DMS79 treated with DMSO at 0.1 percent for 48 hours (cell line): ENCODE measurements around the gene HOXD11.

Experiments
- DNase-seq: peaks from one replicate; lab custom pipeline; 2025; lab: John Stamatoyannopoulos, UW

HOXD11 gene

DNA sequence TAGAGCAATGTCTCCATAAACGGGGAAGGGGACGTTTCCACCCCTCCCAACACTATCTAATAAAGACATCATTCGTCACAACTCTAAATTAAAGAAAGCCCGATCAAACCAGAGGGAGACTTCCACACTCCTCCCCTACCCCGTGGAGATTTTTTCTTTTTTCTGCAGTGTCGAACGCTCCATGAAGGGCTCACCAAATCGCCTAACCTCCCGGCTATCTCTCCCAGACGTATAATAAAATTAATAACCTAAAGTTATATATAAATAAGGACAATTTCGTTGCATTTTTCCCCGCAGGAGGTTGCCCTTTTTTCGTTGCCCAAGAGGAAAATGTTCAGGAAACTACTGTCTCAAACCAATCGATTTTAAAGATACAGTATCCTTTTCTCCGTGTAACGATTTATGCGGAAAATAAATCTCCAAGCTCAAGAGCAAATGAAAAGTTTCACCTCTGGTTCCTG, 25.7 kb upstream of the HOXD11 start:
- DNase-seq, result no peak

DNA sequence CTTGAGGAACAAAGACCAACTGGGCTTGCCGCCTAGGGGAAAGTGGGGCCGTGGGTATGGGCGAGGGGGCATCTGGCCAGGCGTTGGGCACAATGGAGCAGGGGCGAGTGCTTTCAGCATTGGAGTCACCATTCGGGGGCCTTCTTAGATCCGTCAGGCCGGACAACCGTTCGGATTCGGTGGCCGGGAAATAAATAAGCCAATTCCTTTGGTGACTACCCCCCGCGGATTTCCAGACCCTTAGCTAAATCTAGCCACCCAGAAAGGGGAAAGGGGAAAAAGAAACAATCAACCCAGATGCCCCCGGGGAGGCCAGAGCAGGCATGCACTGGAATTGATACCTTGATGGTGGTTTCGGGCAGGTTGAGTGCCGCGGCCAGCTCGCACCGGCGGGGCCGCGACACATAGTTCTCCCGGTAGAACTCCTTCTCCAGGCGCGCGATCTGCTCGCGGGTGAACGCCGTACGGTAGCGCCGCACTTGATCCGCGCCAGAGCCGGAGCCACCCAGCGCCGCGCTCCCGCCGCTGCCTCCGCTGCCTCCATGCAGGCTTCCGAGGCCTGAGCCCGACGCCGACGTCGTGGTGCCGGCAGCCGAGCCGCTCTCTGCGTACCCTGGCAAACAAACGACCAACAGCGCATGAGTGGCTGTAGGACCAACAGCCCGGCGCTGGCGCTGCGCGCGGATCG, 25.1 kb upstream of the HOXD11 start:
- no peak for DNase-seq

DNA sequence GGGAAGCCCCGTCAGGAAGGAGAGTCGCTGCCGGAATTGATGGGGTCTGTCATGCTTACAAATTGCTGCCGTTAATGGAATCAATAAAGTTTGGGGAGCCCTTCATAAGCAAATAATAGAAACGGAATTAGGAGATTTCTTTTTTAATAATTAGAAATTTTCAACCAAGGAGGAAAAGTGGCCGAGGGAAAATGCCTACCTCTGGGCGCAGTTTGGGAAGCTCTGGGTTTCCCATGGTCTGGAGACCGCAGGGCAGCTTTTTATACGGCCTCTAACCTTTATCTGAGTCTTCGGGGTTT, 24.6 kb upstream of the HOXD11 start:
- DNase-seq, result no peak

DNA sequence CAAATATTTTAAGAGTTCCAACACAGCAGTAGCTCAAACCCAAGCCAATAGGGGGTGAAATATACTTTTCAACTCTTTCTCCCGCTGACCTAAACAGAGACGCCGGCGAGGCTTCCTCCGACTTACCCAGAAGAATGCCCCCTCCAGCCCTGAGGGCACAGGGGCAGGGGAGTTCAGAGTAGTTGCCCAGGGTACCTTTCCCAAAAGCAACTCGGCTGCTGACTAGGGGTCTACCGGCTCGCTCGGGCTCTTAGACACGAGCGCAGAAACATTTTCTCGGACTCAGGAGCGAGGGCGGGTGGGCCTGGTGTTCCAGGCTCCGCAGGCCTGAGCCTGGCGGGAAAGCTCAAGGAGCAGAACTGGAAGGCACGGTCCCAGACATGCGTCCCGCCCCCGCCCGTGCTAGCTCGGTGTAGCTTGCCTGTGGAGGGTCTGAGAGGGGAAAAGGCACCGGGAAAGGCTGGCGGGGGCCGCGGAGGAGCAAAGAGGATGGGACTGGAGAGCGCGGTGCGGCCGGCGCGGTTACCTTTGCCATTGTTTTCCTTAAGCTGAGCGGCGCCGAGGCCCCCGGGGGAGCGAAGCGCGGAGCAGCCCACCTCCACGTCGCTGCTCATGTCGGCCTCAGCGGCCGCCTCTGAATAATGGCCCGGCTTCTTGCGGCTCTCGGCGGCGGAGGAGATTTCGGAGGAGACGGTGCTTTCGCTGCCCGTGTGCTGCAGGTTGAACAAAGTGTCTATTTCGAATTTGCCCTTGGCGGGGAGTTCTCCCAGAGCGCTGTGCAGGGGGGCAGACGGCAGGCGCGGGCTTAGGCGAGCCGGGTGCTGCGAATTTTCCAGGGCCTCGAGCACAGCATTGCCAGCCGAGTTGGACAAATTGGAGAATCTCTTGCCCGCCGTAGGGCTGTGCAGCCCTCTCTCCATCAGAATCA, 24.0 kb upstream of the HOXD11 start:
- no peak for DNase-seq

DNA sequence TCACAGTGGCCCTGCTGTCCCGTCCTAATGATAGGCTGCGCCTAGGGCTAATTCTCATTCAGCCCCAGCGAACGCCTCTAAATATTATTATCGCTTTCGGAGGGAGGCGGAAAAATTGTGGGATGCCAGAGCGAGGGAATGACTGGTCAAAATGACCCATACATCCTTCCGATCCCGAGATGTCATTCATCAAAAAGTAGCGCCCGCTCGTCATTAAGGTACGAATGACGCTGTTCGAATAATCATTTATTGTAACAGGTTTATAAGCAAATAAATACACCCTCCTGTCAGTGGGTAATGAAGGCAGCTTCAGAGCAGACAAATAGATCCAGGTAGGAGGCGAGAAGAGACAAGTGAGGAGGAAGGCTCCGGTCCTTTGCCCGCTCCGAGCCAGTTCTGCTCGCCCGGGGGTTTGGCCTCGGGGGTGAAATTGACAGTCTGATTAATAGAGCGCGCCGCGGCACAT, 23.3 kb upstream of the HOXD11 start, which contains the start of gene EVX2:
Gene EVX2 (minus strand): TSS at position 167 of the 466 bp plus-strand sequence. CDS start 186 bp downstream, outside the sequence.
- peak; percentile 63 for DNase-seq

DNA sequence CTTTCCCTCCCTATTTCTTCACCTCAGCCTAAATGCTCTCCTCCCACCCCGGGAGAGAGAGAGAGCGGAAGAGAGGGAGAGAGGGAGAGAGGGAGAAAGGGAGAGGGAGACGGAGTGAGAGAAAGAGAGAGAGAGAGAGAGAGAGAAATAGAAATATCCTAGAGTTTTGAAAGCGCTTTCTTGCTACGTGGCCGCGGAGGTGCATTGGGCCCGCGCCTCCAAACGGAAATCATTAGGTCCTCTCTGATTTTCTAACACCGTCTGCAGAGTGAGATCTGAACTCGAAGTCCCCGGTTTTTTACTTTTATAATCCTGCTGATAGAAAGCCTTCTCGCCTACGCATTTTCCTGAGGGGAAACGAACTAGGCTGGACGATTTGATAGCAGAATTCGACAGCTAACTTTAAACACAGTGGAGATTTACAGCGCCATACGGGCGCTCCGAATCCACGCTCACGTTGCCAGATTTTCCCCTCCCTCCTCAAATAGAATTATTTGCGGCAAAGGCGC, 22.4 kb upstream of the HOXD11 start:
- DNase-seq, result no peak

DNA sequence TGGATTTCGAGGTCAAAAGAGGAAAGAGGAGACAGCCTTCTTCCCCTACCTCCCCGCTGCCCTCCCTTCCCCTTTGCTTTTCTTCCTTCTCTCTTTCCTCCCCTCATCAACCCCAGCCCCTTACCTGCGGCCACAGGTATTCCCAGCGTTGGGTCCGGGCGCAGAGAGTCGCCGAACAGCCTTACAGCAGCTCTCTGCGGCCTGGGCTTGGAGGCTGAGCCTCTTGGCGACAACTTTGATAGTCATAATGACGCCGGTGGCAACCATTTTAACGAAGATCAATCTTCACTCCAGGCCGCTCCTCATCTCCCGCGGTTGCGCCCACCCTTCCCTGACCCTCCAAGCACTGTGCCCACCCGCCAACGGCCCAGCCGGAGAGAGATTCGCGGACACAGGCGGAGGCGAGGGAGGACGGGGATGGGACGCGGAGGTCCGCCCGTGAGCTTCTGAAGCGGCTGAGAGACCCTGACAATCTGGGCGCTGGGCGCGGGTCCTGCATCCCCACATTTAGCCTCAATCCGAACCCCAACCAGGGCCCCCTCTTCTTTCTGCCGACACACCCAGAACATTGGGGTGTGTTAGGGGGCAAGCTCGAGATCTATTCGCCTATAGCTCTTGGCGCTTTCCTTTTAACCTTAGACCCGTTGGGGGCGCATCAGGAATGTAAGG, 21.8 kb upstream of the HOXD11 start:
- DNase-seq, result no peak

DNA sequence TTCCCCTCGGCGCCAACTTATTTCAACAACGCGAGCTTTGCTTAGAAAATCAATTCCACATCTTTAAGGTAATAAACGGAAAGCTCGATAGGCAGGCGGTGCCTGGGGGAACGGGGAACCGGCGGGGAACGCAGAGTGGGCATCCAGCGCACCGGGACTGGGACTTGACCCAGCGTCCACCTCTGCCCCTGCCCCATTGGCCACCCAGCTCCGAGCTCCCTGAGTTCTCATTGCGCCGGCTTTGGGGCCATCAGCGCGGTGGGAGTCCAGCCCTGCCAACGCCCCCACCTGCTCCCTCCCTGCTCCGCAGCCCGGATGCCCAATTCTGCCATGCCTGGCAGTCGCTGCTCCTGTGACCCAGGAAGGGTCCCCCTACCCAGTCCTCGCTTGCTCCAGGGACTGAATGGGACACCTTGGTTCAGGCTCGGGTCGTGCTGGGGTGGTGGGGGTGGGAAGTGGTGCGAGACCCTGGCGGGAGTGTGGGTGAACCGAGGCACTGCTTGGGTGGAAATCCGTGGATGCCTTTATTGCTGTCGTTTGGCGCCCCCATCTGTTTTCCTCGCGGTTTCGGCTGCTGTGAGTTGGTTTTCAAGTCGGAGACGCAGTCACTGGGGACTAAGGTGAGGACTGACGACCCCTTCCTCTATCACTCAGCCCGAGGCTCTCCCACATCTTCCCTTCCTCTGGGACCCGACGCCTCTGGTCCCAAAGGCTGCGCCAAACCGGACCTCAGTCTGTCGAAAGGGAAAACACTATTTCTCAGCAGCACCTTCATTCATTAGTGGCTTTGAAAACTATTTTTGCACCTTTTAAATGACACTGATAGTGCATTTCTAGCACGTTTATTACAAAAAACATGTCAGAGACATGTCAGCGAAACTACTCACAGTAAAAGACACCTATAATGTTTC, 21.0 kb upstream of the HOXD11 start:
- no peak for DNase-seq

DNA sequence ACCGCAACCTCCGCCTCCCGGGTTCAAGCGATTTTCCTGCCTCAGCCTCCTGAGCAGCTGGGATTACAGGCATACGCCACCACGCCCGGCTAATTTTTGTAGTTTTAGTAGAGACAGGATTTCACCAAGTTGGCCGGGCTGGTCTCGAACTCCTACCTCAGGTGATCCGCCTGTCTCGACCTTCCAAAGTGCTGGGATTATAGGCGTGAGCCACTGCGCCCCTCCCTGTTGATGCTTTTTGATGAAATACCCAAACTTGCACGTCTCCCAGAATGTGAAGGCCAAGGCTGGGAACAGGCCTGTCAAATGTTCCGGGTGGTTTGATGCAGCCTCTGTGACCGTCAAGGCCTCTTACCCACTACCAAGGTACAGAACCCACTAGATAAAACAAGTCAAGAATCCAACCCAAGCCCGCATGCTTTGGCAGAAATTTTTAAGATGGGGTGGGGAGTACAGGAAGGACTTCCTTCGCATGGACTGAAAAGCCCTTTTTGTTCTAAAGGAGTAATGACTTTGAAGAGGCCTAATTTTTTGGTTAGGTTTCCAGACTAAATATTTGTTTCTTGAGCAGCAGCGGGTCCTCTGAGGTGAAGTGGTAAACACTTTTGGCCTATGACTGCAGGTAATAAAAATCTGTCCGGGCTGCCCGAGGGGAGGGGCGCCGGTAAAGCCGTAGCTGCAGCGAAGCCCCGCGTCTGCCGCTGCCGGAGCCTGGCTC, 19.6 kb upstream of the HOXD11 start:
- peak; percentile 74 for DNase-seq

DNA sequence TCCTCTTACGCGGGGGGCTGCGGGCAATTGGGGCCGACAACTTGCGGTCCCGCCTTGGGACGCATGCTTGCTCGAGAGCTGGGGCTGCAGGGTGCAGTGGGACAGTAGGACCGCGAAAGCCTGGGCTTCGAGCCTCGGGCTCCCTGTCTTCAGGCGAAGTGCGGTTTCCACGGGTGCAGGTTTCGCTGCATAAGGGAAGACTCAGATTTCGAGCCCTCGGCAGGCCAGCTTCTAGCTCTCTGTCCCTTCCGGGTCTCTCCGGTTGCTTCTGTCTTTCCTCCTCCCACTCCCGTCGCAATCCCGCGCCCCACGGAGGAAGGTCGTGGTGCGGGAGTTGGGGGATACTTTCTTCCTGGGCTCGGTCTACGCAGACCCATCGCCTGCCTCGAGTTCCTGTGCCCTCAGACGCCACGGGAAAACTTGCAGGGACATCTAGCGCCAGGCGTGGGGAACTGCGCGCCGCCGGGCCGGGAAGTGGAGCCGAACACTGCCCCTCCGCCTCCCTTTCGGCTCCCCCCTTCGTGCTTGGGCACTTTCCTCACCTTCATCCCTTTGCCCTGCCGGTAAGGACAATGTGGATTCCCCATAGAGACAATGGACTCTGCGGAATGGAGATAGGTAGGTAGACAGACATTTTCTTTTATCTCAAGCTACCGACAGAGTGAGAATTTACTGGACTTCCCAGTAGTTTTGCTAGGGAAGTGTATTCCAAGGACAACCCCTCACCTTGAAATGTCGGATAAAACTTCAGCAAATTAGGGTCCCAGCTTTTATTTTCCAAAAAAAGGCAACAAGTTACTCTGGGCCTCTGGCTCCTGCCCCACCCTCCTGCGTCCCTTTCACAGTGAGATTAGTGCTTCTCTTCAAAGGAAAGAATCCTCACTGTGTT, 18.8 kb upstream of the HOXD11 start:
- peak; percentile 84 for DNase-seq

DNA sequence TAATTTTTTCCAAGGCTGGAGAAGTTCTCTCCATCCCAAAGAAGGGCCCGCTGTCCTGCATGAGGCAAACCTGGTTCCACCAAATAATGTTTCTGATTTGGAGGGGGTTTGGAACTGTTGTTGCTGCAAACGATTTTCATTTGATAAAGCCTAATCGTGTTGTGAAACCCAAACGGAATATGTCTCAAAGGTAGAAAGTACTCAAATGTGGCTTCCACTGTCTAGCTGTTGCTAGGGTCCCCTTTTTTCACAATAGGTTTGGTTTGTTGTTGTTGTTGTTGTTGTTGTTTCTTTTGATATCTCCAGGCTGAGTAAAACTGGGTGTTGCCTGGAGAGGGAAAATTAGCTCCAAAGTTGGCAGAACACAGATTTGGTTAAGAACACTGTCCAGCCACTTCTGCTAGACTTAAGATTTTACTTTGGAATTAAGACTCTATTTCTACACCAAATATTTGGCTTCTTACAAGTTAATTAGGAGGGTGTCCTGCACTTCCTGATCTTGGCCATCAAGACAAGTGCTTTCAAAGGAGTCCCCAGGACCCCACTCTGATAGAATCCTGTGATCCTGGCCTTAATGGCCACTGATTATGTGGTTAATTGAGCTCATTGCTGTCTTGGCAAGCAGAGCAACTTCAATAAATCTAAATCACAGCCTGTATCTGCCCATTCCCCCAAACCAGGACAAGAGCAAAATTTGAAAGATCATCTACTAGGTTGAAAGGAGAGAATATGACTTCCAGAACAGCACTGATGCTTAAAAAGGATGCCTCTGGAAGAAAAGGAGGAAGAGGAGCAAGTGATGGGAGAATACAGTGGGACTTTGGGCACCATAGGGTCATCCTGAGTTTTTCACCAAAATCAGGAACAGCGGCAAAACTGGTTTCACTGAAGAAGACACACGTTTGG, 17.9 kb upstream of the HOXD11 start:
- DNase-seq, result no peak

DNA sequence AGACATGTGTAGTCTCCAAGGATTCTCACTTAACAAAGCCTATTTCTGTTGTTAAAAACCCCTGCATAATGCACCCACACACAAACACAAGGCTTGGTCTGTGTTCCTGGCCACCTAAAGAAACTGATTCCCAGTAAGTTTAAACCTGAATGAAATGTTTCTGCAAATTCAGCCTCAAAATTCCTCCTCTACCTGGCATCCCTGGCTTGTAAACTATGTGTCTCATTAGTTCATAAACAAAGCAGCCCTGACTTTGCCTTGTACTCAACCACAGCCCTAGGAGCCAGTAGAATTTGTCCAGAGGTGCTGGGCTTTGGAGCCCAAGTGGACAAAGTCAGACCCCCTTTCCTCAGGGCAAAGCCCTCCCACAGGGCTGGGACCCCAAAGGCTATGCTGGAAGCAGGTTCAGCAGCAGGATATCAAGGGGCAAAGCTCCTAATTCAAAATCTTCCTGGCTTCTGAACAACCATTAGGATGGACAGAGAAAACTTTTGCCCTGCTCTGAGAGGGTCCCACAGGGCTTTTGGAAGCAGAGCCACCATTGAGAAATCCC, 17.2 kb upstream of the HOXD11 start:
- DNase-seq, result no peak

DNA sequence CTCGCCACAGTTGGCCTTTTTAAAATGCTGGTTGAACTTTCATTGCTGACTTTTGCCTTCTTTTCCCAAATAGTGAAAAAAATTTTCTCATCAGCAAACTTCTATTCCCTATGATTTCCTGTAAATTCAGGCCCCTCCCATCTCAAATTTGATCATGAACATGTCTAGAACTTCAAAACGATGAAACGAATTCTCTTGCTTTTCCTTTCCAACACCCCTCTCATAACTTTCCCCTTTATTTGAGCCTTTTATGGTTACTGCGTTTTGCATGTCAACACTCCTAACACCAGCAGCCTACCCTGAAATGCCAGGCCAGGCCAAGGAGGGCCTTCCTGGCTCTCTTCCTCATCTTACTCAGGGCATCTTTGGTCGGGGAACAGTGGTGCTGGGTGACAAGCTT, 16.2 kb upstream of the HOXD11 start:
- no peak for DNase-seq

DNA sequence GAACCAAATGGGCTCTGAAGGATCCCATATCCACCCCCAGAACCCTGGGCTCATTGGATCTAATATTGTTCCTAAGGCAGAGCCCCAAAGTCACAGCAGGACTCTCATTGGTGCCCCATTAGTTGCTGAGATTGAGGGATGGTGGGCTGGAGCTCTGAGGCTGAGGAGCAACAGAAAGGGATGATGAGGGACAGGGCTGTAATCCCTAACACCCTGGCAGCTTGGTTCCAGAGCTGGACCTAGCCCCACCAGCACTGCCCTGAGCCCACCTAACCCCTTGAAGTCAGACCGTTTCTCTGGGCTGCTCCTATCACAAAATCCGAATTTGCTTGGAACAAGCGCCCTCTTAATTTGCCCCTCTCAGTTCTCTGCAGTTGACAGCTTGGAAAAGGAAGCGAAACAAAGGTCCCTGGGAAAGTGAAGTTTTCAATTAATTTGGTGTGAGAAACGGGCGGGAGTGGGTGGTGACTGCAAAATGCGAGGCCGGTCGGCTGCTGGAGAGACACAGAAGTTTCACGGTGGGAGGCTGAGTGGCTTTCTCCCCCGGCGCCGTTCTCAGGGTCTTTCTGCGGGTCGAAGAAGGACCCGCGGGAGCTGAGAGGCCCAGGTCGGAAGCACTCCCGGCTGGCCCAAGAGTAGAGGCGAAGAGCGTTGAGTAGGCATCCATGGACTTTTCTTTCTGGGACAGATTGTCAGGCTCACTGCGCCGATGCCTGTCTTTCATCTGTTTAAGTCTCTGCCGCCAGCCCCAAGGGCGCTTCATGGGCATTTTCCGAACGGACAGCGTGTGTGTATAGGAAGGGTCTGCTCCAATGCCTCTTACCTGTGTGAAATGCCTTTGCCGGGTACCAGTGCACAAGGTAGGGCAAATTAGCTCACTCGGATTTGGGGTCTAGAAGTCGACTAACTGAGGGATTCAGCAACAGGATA, 15.5 kb upstream of the HOXD11 start:
- no peak for DNase-seq

DNA sequence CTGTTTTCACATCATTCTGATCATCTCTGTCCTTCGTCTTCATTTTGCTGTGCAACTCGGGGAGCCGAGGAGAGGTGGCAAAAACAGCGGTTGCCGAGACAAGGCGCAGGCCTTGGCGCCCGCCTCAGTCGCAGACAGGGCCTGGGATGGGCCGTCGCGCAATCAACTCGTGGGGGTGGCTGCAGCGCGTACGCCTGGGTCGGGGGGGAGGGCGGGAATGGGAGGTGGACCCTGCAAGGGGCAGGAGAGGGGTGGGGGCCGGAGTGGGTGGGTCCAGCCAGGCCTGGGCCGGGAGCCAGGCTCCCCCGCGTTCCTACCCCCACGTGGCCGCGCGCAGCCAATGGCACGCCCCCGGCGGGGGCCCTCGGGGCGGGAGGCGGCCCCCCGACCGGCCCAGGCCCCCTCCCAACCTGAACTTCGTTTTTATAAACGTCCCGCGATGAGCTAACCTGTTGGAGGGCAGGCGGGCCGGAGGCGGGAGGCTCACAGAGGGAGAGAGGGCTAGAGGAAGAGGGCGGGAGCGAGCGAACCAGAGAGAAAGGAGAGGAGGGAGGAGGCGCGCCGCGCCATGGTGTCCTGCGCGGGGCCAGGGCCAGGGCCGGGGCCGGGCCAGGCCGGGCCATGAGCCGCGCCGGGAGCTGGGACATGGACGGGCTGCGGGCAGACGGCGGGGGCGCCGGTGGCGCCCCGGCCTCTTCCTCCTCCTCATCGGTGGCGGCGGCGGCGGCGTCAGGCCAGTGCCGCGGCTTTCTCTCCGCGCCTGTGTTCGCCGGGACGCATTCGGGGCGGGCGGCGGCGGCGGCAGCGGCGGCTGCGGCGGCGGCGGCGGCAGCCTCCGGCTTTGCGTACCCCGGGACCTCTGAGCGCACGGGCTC, 14.6 kb upstream of the HOXD11 start, which contains the start of gene HOXD13:
Gene HOXD13 (plus strand): TSS at position 452 of the 875 bp plus-strand sequence. CDS start 170 bp downstream, at position 622.
- no peak for DNase-seq
